Measurements from ENCODE around the gene HOMER3. TPM values are rescaled to one million over a fixed set of nuclear protein-coding genes. Genes with fewer than 3 reads are reported as not detected.

Gene HOMER3
- total RNA-seq, 1 donor from 2014 or later: 93.0 TPM

- TF ChIP-seq, protein P1, sequence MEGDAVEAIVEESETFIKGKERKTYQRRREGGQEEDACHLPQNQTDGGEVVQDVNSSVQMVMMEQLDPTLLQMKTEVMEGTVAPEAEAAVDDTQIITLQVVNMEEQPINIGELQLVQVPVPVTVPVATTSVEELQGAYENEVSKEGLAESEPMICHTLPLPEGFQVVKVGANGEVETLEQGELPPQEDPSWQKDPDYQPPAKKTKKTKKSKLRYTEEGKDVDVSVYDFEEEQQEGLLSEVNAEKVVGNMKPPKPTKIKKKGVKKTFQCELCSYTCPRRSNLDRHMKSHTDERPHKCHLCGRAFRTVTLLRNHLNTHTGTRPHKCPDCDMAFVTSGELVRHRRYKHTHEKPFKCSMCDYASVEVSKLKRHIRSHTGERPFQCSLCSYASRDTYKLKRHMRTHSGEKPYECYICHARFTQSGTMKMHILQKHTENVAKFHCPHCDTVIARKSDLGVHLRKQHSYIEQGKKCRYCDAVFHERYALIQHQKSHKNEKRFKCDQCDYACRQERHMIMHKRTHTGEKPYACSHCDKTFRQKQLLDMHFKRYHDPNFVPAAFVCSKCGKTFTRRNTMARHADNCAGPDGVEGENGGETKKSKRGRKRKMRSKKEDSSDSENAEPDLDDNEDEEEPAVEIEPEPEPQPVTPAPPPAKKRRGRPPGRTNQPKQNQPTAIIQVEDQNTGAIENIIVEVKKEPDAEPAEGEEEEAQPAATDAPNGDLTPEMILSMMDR (IDR thresholded peaks at IDR 0.05): no peak
- Histone ChIP-seq H3K4me1 (no peaks in the 10 kb centered on the region), H3K9me3 (no peaks in the 10 kb centered on the region), H3K27me3 (no peaks in the 10 kb centered on the region), H3K36me3 (no peaks in the 10 kb centered on the region), H3K4me3 (no peak overlapping the region), H3K27ac (no peak overlapping the region)
- intact Hi-C loops (cut with DNase I): no loop called here
- no peak for DNase-seq (ENCODE audit: low spot score in 2 of 2)
These were observed 43.2 kb upstream of the HOMER3 start for GRCh38 chr19:18984251-18984650.

DNA sequence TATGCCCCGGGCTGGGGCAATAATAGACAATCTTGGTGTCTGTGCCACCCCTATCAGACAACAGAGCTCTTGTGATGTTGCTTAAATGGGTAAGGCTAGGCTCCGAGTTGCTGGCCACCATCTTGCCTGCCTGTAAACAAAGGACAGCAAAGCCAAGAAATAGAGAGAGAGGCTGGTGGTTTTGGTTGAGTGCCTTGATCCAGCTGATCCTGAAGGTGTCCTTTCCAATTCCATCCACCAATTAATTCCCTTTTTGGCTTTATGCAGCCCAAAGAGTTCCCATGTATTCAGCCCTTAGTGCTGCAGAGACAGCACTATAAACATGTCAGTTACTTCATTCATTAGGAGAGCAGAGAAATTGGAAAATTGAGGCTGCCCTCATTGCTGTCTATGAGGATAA is 41.7 kb upstream of the HOMER3 start:
- no peaks in the 10 kb centered on the region for H3K27me3 ChIP-seq
- intact Hi-C loops (cut with DNase I): no loop called here
- TF ChIP-seq, protein P1 (IDR thresholded peaks at IDR 0.05): no peak

DNA sequence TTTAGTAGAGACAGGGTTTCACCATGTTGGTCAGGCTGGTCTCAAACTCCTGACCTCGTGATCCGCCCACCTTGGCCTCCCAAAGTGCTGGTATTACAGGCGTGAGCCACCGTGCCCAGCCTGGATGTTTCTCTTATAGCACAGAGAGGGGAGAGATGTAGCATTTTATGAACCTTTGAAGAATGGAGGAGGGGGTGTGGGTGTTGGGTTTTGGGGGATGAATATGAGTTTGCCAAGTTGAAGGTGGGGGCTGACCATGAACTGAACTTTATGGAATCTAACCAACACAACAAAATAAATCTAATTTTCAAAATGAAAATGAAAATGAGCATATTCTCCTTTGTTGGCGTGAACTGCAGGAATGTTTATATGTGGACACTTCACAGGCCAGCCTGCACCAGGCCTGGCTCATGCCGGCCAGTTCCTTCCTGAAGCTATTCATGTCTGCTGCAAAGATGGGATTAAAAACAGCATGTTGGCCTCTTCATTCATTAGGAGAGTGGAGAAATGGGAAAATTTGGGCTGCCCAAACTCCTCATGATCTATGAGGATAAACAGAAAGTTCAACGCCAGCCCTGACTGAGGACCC is 39.5 kb upstream of the HOMER3 start:
- Histone ChIP-seq H3K36me3 (no peaks in the 10 kb centered on the region), H3K4me3 (no peak overlapping the region), H3K9me3 (no peaks in the 10 kb centered on the region), H3K27me3 (no peaks in the 10 kb centered on the region), H3K4me1 (no peaks in the 10 kb centered on the region), H3K27ac (no peak overlapping the region)
- intact Hi-C loops (cut with DNase I): no loop called here
- TF ChIP-seq, protein P1 (IDR thresholded peaks at IDR 0.05): no peak
- no peak for DNase-seq (ENCODE audit: low spot score in 2 of 2)

More for the DNA sequence above, 41.7 kb upstream of the HOMER3 start:
- Histone ChIP-seq H3K9me3 (no peaks in the 10 kb centered on the region), H3K27ac (no peak overlapping the region), H3K4me1 (no peaks in the 10 kb centered on the region), H3K4me3 (no peak overlapping the region), H3K36me3 (no peaks in the 10 kb centered on the region)
- no peak for DNase-seq (ENCODE audit: low spot score in 2 of 2)

DNA sequence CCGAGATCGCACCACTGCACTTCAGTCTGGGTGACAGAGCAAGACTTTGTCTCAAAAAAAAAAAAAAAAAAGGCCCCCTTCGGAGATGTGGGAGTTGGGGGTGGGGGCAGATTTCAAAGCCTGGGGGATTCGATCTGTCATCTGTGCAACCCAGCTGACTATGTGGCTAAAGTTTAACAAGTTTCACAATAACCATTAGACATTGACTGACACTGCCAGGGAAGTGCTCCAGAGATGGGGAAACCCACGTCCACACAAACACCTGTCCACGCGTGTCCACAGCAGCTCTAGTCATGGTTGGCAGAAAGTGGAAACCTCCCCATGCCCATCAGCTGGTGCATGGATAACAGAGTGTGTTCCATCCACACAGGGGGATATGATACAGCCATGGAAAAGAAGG is 37.6 kb upstream of the HOMER3 start:
- no peak for DNase-seq (ENCODE audit: low spot score in 2 of 2)
- intact Hi-C loops (cut with DNase I): no loop called here
- Histone ChIP-seq H3K27me3 (no peaks in the 10 kb centered on the region), H3K36me3 (no peaks in the 10 kb centered on the region), H3K9me3 (no peaks in the 10 kb centered on the region), H3K4me1 (no peaks in the 10 kb centered on the region), H3K4me3 (no peak overlapping the region), H3K27ac (no peak overlapping the region)
- TF ChIP-seq, protein P1 (IDR thresholded peaks at IDR 0.05): no peak

DNA sequence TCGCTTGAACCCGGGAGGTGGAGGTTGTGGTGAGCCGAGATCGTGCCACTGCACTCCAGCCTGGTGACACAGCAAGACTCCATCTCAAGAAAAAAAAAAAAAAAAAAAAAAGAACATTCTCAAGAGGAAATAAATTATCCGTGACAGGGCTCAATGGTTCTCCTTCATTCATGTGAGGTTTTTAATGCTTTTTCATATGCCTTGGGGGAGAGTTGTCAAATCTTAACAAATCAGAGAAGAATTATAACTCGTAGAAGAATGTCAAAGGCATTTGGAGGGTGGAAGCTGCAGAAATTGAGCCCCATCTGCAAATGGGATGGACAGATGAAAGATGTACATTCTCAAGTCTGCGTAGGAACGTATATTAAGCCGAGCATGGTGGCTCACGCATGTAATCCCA is 34.9 kb upstream of the HOMER3 start:
- Histone ChIP-seq H3K4me1 (peaks cover 0 to 5% of the 10 kb centered on the region in 2 donors), H3K27ac (no peak overlapping the region), H3K4me3 (no peak overlapping the region), H3K9me3 (no peaks in the 10 kb centered on the region), H3K36me3 (no peaks in the 10 kb centered on the region), H3K27me3 (no peaks in the 10 kb centered on the region)
- TF ChIP-seq, protein P1 (IDR thresholded peaks at IDR 0.05): no peak
- no peak for DNase-seq (ENCODE audit: low spot score in 2 of 2)
- intact Hi-C loops (cut with DNase I): no loop called here

- TF ChIP-seq, protein P1 (IDR thresholded peaks at IDR 0.05): no peak
- Histone ChIP-seq H3K9me3 (no peaks in the 10 kb centered on the region), H3K4me1 (peaks cover 2 to 5% of the 10 kb centered on the region in 2 donors), H3K36me3 (no peaks in the 10 kb centered on the region), H3K27ac (no peak overlapping the region), H3K27me3 (no peaks in the 10 kb centered on the region), H3K4me3 (no peak overlapping the region)
- intact Hi-C loops (cut with DNase I): no loop called here
- no peak for DNase-seq (ENCODE audit: low spot score in 2 of 2)
These were observed 34.0 kb upstream of the HOMER3 start for GRCh38 chr19:18975011-18975410.
